Stomach (tissue), 9 donors: ENCODE results near the gene PSMB2. TPM values are rescaled to one million over a fixed set of nuclear protein-coding genes. Genes with fewer than 3 reads are reported as not detected.

Experiments
- DNase-seq, 2 donors: peaks; one replicate each; pipeline versions ENCODE4 v3.0.0 to v3.0.0-alpha.2; 2013 to 2019
- H3K27ac ChIP-seq, 5 donors: fragments of 200-600 bp in 4 of 5; sonication (generic) in 4 of 5; one replicate each; pipeline ENCODE4 v1.5.1; 2013 to 2019; ENCODE audit warnings: mild to moderate bottlenecking in 1 of 5, moderate library complexity in 1 of 5
- H3K27me3 ChIP-seq, 3 donors: fragments of 200-600 bp; sonication (generic); one replicate each; pipeline ENCODE4 v1.5.1; 2017 to 2019; ENCODE audit warnings: mixed run types in 1 of 3
- H3K36me3 ChIP-seq, 4 donors: fragments of 200-600 bp; sonication (generic); 1 replicate in 3 of 4; 2 replicates in 1 of 4; pipeline ENCODE4 v1.5.1; 2016 to 2019
- H3K4me1 ChIP-seq, 4 donors: fragments of 200-600 bp; sonication (generic); one replicate each; pipeline ENCODE4 v1.5.1; 2016 to 2019
- H3K4me3 ChIP-seq, 4 donors: fragments of 200-600 bp; sonication (generic) in 3 of 4; one replicate each; pipeline ENCODE4 v1.5.1; 2016 to 2019; ENCODE audit warnings: mild to moderate bottlenecking in 1 of 4
- H3K9me3 ChIP-seq, 4 donors: fragments of 200-600 bp; sonication (generic); one replicate each; pipeline ENCODE4 v1.5.1; 2016 to 2019
- EP300 ChIP-seq: sonication (generic); formaldehyde crosslinking; IDR thresholded peaks from one replicate; pipeline ENCODE4 v1.6.1; 2017; ENCODE audit warnings: antibody characterized with exemption
- POLR2A ChIP-seq, 4 donors: fragments of 450-650 bp; IDR thresholded peaks; one replicate each; pipeline ENCODE4 v1.6.1; 2016; ENCODE audit warnings: antibody characterized with exemption in 4 of 4, control low read depth in 2 of 4, mild to moderate bottlenecking in 1 of 4, moderate library complexity in 1 of 4
- POLR2AphosphoS5 ChIP-seq, 3 donors: sonication (generic); formaldehyde crosslinking; IDR thresholded peaks; one replicate each; pipeline ENCODE4 v1.6.1; 2016; ENCODE audit warnings: antibody characterized with exemption in 3 of 3
- WGBS, 5 donors: extraction: QIAGEN DNeasy Blood & Tissue Kit in 3 of 5; methylation state at CpG; one replicate each; pipeline versions ENCODE4 v1.1.5 to v1.1.7; 2013 to 2018; 5-methylcytosine and 5-hydroxymethylcytosine counted together
- intact Hi-C: fragments of 100-400 bp; cut with DNase I; formaldehyde crosslinking; loops from one replicate; pipeline ENCODE4 v1.15.1; 2023; ENCODE audit warnings: low total_unique reads
- polyA plus RNA-seq, 3 donors: library from polyadenylated mRNA; stranded (reverse); fragments of 200-250 nt; gene quantifications; one replicate each; pipeline ENCODE4 v1.2.3, GENCODE V29; 2013
- total RNA-seq, 5 donors: library from RNA; depleted of rRNA; stranded (reverse); fragments of >200 nt; gene quantifications; one replicate each; pipeline versions ENCODE4 v1.1.0 to v1.2.3, GENCODE V29; 2014 to 2016
- TF ChIP-seq, protein P1 (sequence below), 7 experiments: fragments of 450-650 bp in 4 of 7; fragments of 200-600 bp in 3 of 7; sonication (generic) in 3 of 7; IDR thresholded peaks; one replicate each; pipeline ENCODE4 v1.5.1; 2016 to 2019; ENCODE audit warnings: antibody characterized with exemption in 7 of 7, control low read depth in 2 of 7, mild to moderate bottlenecking in 1 of 7
- donor health status: healthy with polysubstance abuse.
- donor health status: Bipolar disorder and iron deficiency.
- donor health status: healthy.

The PSMB2 gene
- total and polyA plus RNA-seq, 8 donors, result 11.1 to 43.9 (median 31.6) TPM

DNA sequence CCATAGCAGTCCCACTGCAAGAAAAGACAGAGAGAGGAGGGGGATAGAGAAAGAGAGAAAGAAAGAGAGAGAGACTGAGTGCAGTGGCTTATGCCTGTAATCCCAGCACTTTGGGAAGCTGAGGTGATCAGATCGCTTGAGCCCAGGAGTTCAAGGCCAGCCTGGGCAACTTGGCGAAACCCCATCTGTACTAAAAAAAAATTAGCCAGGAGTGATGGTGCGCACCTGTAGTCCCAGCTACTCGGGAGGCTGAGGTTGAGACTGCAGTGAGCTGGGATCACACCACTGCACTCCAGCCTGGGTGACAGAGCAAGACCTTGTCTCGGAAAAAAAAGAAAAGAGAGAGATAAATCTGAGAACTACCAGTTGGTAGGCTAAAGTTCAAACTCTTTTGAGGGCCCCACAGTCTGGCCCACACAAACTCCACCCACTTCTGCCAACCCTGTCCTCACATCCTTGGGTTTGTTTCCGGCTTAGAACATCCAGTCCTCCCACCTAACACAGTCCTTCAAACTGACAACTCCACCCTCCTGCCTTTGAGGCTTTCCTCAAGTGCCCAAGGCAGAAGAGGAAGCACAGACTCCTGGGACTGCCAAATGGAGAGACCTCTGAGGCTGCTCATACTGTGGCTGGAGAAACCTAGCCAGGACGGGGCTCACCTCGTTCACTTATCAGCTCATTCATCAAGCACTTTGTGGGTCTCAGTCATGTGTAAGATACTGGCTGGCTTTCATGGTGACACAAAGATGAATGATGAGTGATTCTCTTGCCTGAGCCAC lies 48.1 kb downstream of the PSMB2 start:
- Histone ChIP-seq H3K9me3 (no peaks in the 10 kb centered on the region), H3K27ac (no peak overlapping the region), H3K27me3 (no peaks in the 10 kb centered on the region), H3K36me3 (peaks cover 0 to 28% (median 8%) of the 10 kb centered on the region in 4 donors), H3K4me3 (no peak overlapping the region), H3K4me1 (no peaks in the 10 kb centered on the region)
- 61 to 68% (median 66%) methylated on average over 8 of the region's 8 CpGs for WGBS, 5 donors
- intact Hi-C loops, result no loop called here
- TF ChIP-seq POLR2A (IDR thresholded peaks at IDR 0.05) (no peak), EP300 (no peak), POLR2AphosphoS5 (IDR thresholded peaks at IDR 0.05) (no peak)
- TF ChIP-seq, protein P1, sequence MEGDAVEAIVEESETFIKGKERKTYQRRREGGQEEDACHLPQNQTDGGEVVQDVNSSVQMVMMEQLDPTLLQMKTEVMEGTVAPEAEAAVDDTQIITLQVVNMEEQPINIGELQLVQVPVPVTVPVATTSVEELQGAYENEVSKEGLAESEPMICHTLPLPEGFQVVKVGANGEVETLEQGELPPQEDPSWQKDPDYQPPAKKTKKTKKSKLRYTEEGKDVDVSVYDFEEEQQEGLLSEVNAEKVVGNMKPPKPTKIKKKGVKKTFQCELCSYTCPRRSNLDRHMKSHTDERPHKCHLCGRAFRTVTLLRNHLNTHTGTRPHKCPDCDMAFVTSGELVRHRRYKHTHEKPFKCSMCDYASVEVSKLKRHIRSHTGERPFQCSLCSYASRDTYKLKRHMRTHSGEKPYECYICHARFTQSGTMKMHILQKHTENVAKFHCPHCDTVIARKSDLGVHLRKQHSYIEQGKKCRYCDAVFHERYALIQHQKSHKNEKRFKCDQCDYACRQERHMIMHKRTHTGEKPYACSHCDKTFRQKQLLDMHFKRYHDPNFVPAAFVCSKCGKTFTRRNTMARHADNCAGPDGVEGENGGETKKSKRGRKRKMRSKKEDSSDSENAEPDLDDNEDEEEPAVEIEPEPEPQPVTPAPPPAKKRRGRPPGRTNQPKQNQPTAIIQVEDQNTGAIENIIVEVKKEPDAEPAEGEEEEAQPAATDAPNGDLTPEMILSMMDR (IDR thresholded peaks at IDR 0.05), result no peak
- peak in 1 of 2 donors; percentile 69 for DNase-seq

DNA sequence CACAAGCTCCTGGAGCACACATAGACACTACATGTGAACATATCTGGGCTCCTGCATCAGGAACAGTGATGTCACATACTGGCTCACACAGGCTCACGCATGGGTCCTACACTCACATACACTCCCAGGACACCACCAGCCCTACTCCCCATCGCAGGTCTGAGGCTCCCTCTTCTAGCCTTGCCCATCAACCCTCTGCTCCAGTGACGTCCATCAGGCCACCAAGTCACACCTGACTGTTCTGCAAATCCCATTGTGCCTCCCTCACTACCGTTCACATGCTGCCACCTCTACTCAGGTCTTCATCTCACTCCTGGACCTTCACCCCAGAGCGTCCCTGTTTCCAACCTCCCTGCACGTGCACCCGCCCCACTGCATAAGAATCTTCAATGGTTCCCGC lies 50.1 kb downstream of the PSMB2 start:
- intact Hi-C loops, result no loop called here
- no peak for TF ChIP-seq EP300
- no peak for TF ChIP-seq POLR2AphosphoS5 (IDR thresholded peaks at IDR 0.05)
- TF ChIP-seq POLR2A (IDR thresholded peaks at IDR 0.05), result no peak
- TF ChIP-seq, protein P1 (IDR thresholded peaks at IDR 0.05), result no peak
- no peak overlapping the region for H3K4me3 ChIP-seq
- no peak overlapping the region for H3K27ac ChIP-seq
- no peaks in the 10 kb centered on the region for H3K4me1 ChIP-seq
- no peak for DNase-seq
- H3K9me3 ChIP-seq, result no peaks in the 10 kb centered on the region
- WGBS, 5 donors, result 88 to 98% (median 93%) methylated on average over 8 of the region's 8 CpGs
- peaks cover 0 to 28% (median 8%) of the 10 kb centered on the region in 4 donors for H3K36me3 ChIP-seq
- H3K27me3 ChIP-seq, result no peaks in the 10 kb centered on the region

DNA sequence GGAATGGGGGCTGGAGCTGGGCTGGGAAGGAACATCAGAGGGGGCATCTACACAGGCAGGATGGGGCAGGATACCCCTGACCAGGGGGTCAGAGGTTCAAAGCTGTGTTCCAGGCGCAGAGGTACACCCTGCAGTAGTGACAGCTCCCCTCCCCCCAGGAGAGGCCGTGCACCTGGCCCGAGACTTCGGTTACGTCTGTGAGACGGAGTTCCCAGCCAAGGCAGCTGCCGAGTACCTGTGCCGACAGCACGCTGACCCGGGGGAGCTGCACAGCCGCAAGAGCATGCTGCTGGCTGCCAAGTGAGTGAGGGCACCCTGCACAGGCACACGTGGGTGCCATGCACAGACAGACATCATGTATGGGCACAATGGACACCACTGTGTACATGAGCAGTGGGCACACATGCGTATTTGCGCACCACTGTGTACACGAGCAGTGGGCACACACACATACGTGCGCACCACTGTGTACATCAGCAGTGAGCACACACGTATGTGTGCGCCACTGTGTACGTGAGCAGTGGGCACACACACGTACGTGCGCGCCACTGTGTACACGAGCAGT lies 50.8 kb downstream of the PSMB2 start:
- Histone ChIP-seq H3K4me3 (no peak overlapping the region), H3K27ac (no peak overlapping the region), H3K27me3 (no peaks in the 10 kb centered on the region), H3K4me1 (no peaks in the 10 kb centered on the region), H3K36me3 (peaks cover 0 to 24% (median 8%) of the 10 kb centered on the region in 4 donors), H3K9me3 (no peaks in the 10 kb centered on the region)
- WGBS, 5 donors, result 91 to 95% (median 93%) methylated on average over 10 to 25 of the region's 25 CpGs
- intact Hi-C loops, result no loop called here
- TF ChIP-seq EP300 (no peak), POLR2A (IDR thresholded peaks at IDR 0.05) (no peak), POLR2AphosphoS5 (IDR thresholded peaks at IDR 0.05) (no peak)
- TF ChIP-seq, protein P1 (IDR thresholded peaks at IDR 0.05), result no peak
- DNase-seq, result no peak

DNA sequence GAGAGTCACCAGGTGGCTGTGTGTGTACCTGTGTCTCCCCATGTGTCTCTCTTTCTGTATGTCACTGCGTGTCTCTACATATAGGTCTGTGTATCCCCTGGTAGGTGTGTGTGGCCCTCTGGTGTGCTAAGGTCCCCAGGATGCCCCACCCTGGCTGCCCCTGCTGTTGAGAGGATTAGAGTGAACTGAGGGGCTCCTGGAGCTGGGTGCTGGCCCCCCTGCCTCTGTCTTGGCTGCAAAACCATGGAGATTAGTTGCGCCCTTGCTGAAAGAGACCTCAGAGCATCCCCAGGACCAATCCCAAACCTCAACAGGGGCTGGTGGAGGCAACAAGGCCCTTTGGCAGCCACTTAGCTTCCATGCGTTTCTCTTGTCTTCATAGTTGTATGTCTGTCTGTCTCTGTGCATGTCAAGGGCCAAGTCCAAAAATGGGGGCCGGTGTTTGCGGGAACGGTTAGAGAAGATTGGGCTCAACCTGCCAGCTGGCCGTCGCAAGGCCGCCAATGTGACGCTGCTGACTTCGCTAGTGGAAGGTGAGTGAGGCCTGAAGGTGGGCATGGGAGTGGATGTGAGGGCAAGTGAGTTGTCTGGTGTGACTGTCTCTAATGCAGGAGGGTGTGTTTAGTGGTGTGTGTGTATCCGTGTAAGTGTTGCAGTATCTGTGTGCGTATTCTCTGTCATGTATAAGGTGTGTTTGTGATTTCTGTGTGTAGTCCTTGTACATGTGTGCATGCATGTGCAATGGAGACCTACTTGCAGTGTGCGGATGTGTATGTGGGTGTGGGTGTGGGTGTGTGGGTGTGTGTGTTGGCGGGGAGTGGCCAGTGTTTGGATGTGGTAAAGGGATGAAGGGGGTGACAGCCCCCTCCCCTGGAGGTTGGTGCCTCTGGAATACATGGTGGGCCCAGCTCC lies 51.6 kb downstream of the PSMB2 start:
- no peak overlapping the region for H3K4me3 ChIP-seq
- H3K27me3 ChIP-seq, result no peaks in the 10 kb centered on the region
- H3K9me3 ChIP-seq, result no peaks in the 10 kb centered on the region
- peaks cover 0 to 20% (median 8%) of the 10 kb centered on the region in 4 donors for H3K36me3 ChIP-seq
- intact Hi-C loops, result no loop called here
- TF ChIP-seq, protein P1 (IDR thresholded peaks at IDR 0.05), result no peak
- TF ChIP-seq POLR2AphosphoS5 (IDR thresholded peaks at IDR 0.05) (no peak), EP300 (no peak)
- H3K4me1 ChIP-seq, result no peaks in the 10 kb centered on the region
- H3K27ac ChIP-seq, result no peak overlapping the region
- DNase-seq, result no peak
- 93 to 97% (median 96%) methylated on average over 14 to 15 of the region's 15 CpGs for WGBS, 5 donors
